Activated T-cell treated with anti-CD3 and anti-CD28 coated beads, Interleukin-2, amount 50 U/mL, for 24 hours (primary cell): ENCODE data around the gene TMEFF1.

Source experiments
- DNase-seq: peaks from one replicate; pipeline ENCODE4 v3.0.0-alpha.2; 2020
- H3K27ac Mint-ChIP-seq: 2 replicates; pipeline ENCODE4 v1.8.0; 2020; ENCODE audit warnings: mild to moderate bottlenecking, mixed read lengths
- H3K27me3 Mint-ChIP-seq: 2 replicates; pipeline ENCODE4 v1.8.0; 2020; ENCODE audit warnings: mixed read lengths
- H3K36me3 Mint-ChIP-seq: 2 replicates; pipeline ENCODE4 v1.8.0; 2020; ENCODE audit warnings: low read depth, mixed read lengths
- H3K4me1 Mint-ChIP-seq: 2 replicates; pipeline ENCODE4 v1.8.0; 2020; ENCODE audit warnings: low read depth, mixed read lengths
- H3K4me3 Mint-ChIP-seq: 2 replicates; pipeline ENCODE4 v1.8.0; 2020; ENCODE audit warnings: mild to moderate bottlenecking, moderate library complexity, mixed read lengths
- H3K9me3 Mint-ChIP-seq: 2 replicates; pipeline ENCODE4 v1.8.0; 2020; ENCODE audit warnings: mixed read lengths

TMEFF1 gene

DNA sequence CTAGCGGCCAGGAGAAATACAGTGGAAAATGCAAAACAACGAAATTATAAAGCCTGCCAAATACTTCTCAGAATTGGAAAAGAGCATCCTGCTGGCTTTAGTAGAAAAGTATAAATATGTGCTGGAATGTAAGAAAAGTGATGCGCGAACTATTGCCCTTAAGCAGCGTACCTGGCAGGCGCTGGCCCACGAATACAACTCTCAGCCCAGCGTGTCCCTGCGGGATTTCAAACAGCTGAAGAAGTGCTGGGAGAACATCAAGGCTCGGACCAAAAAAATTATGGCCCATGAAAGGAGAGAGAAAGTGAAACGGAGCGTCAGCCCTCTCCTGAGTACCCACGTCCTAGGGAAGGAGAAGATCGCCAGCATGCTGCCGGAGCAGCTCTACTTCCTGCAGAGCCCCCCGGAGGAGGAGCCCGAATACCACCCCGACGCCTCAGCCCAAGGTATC, 31.0 kb upstream of the TMEFF1 start:
- H3K27ac Mint-ChIP-seq: no peak overlapping the region
- H3K27me3 Mint-ChIP-seq: no peaks in the 10 kb centered on the region
- H3K36me3 Mint-ChIP-seq: peaks cover 41% of the 10 kb centered on the region
- DNase-seq: no peak
- no peaks in the 10 kb centered on the region for H3K9me3 Mint-ChIP-seq
- no peak overlapping the region for H3K4me3 Mint-ChIP-seq
- H3K4me1 Mint-ChIP-seq: no peaks in the 10 kb centered on the region

DNA sequence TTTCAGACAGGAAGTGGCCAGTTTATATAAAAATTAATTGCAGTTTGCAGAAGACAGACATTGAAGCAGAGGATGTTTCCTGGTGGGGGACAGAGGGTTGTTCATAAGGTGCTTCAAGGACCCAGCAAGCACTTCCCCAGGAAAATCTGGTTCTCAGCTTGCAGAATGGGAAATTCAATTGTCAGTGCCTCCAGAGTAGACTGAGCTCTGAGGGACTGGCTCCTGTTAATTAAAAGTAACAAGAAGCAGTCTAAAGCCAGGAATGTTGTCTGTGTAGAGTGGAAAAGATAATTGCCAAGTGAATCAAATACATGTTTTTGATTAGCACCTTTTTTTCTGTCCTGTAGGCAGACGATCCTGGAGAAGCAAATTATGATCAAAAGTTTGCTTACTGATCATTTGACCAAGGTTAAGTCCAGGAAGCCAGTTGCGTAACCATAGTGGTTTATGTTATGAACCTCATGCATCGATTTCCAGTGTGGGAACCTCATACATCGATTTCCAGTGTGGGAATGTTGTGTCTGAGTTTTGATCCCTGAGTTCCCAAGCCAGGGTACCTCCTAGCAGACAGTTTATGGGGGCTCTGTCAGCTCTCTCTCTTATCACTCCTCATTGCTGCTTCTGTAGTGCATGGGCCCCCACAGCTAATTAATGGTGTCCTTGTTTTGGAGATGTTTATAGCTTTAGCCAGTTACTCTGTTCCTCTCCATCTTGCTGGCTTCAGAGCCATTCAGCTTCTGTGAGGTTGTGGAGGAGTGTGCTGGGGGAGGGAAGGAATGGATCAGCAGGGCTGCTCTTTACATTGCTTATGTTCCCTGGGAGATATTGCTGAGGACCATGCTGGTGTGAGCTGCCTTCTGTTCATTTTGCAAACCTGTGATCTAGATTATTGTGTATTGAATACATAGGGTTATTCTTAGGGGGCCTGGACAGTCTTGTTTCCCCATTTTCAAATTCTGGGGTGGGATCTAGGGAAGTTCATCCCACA, 28.9 kb upstream of the TMEFF1 start:
- Mint-ChIP-seq H3K4me1 (peaks cover under 1% of the 10 kb centered on the region), H3K27me3 (no peaks in the 10 kb centered on the region), H3K9me3 (no peaks in the 10 kb centered on the region), H3K36me3 (peaks cover 50% of the 10 kb centered on the region), H3K4me3 (no peak overlapping the region), H3K27ac (no peak overlapping the region)
- no peak for DNase-seq

DNA sequence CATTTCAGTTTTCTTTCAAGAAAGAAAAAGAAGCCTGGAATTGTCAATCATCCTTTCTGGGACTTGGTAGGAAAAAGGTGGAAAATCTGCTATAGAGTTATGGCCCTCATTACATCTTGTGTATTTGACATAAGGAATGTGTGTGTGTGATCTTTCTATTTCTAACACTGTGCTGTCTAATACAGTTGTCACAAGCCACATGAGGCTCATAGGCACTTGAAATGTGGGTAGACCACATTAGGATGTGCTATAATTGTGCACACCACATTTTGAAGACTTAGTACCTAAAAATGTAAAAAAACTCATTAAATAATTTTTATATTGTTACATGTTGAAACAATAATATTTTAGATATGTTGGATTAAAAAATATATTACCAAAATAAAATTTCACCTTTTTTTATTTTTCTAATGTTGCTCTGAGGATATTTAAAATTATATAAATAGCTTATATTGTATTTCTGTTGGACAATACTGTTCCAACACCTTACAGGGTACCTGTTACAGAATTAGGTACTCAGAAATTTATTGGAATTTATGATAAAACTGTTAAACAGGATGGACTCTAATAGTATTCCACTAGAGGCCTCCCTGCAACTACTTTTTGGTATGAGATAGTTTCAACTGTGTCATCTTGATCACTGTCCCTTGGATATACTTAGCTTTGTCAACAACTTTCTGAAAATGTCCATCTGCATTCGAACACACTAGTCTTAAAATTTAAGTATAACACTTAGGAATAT, 27.6 kb upstream of the TMEFF1 start:
- H3K9me3 Mint-ChIP-seq: no peaks in the 10 kb centered on the region
- peaks cover 8% of the 10 kb centered on the region for H3K4me1 Mint-ChIP-seq
- no peak overlapping the region for H3K27ac Mint-ChIP-seq
- H3K4me3 Mint-ChIP-seq: no peak overlapping the region
- peaks cover 52% of the 10 kb centered on the region for H3K36me3 Mint-ChIP-seq
- no peaks in the 10 kb centered on the region for H3K27me3 Mint-ChIP-seq
- no peak for DNase-seq

DNA sequence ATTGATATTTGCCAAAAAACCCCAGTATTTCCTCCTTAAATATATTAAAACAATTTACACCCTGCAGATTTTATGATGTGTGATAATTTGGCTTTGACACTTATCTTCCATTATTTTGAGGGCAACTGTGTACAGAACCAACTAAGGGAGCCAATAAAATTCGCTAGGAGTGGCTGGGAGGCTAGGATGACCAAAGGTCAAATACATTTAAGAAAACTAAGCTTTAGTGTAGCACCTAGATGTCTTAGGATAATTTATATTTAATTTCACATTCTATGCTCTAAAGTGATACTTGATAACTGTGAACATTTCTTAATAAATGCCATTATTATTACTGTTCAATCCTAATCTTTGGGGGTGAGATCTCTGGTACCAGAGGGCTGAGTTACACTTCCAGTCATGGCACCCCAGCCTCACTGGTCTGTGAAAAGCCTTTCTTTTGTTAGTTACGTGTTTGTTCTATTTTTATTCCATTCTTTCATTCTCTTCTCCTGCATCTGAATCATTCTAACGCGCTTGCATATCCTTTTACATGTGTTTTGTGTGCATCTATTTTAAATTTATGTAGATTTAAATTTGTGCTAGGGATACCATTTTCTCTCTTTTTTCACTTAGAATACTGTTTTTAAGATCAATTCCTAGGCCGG, 26.9 kb upstream of the TMEFF1 start:
- Mint-ChIP-seq H3K27me3 (no peaks in the 10 kb centered on the region), H3K36me3 (peaks cover 59% of the 10 kb centered on the region), H3K9me3 (no peaks in the 10 kb centered on the region), H3K4me1 (peaks cover 8% of the 10 kb centered on the region), H3K27ac (no peak overlapping the region), H3K4me3 (no peak overlapping the region)
- DNase-seq: no peak

DNA sequence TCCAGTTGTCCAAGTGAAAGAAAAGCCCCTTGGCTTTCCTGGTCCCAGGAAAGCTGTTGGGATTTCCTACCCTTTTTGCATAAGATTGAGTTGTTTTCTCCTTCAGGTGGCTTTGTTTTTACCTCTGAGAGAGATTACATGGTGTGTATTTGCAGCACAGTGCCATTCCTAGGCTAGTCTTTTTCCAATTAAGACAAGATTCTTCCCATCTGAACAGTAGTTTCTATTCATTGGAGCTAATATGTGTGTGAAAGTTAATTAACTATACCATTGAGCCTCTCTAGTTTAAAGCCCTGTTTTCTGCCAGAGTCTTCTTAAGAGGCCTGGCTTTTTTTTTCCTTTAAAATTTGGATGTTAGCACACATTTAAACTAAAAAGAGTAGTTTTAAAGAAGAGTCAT, 25.9 kb upstream of the TMEFF1 start:
- H3K36me3 Mint-ChIP-seq: peaks cover 64% of the 10 kb centered on the region
- no peak overlapping the region for H3K4me3 Mint-ChIP-seq
- H3K27ac Mint-ChIP-seq: no peak overlapping the region
- H3K9me3 Mint-ChIP-seq: no peaks in the 10 kb centered on the region
- DNase-seq: no peak
- H3K27me3 Mint-ChIP-seq: no peaks in the 10 kb centered on the region
- H3K4me1 Mint-ChIP-seq: peaks cover 8% of the 10 kb centered on the region

DNA sequence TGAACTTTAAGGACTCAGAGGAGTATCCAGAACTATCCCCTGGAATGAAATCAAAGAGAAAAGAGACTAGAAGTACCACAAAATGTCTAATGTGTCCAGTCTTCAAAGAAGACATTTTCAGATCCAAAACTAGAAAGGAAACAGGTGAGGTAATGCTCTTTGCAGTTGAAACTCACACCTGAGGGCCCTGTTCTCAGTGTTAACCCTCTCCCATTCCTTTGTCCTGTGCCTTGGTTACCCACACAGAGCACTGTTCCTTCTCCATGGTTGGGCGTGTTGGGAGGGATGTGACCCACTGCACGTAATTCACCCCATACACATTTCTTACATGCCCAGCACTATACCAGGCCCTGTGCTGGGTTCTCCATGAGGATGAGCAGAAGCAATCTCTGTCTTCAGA, 24.7 kb upstream of the TMEFF1 start:
- peaks cover 70% of the 10 kb centered on the region for H3K36me3 Mint-ChIP-seq
- no peak for DNase-seq
- H3K27ac Mint-ChIP-seq: peak overlapping the region; percentile 27
- no peaks in the 10 kb centered on the region for H3K9me3 Mint-ChIP-seq
- H3K27me3 Mint-ChIP-seq: no peaks in the 10 kb centered on the region
- H3K4me3 Mint-ChIP-seq: no peak overlapping the region
- peaks cover 8% of the 10 kb centered on the region for H3K4me1 Mint-ChIP-seq

DNA sequence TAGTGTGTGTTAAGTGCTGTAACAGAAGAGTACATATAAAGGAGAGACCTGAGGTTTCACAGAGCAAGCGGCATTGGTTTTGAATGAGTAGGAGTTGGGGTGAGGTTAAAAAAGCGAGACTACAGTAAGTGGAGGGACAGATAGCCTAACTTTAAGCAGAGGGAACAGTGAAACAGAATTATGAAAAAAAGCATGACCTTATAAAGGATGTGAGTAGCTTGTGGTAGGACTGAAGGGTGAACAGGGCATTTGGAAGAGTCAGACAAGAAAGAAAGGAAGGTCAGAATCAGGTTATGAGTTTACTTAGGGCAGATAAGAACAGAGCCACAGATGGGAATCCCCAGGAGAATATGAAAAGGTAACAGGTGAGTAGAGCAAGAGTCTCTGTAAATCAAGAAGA, 23.5 kb upstream of the TMEFF1 start:
- H3K9me3 Mint-ChIP-seq: no peaks in the 10 kb centered on the region
- H3K36me3 Mint-ChIP-seq: peaks cover 69% of the 10 kb centered on the region
- no peak overlapping the region for H3K4me3 Mint-ChIP-seq
- no peak for DNase-seq
- peaks cover 8% of the 10 kb centered on the region for H3K4me1 Mint-ChIP-seq
- no peak overlapping the region for H3K27ac Mint-ChIP-seq
- no peaks in the 10 kb centered on the region for H3K27me3 Mint-ChIP-seq

DNA sequence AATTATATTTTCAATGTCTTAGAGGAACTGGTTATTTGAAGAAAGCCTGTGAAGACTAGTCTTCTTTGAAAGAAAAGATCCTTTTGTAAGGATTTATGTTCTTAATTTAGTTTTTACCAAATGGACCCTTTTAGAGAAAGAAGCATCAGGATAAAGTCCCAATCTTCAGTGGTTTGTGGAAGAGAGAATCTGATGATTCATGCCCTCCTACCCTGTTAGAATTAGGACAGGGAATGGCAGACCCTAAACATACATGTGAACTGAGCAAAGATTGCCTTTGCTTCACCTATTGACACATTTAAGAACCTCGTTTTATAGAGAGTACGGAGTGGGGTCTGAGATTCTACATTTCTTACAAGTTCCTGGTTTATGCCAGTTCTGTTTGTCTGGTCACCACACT, 20.1 kb upstream of the TMEFF1 start:
- H3K4me1 Mint-ChIP-seq: peaks cover 8% of the 10 kb centered on the region
- H3K36me3 Mint-ChIP-seq: peaks cover 48% of the 10 kb centered on the region
- H3K27ac Mint-ChIP-seq: no peak overlapping the region
- no peaks in the 10 kb centered on the region for H3K27me3 Mint-ChIP-seq
- no peak overlapping the region for H3K4me3 Mint-ChIP-seq
- H3K9me3 Mint-ChIP-seq: no peaks in the 10 kb centered on the region
- no peak for DNase-seq

DNA sequence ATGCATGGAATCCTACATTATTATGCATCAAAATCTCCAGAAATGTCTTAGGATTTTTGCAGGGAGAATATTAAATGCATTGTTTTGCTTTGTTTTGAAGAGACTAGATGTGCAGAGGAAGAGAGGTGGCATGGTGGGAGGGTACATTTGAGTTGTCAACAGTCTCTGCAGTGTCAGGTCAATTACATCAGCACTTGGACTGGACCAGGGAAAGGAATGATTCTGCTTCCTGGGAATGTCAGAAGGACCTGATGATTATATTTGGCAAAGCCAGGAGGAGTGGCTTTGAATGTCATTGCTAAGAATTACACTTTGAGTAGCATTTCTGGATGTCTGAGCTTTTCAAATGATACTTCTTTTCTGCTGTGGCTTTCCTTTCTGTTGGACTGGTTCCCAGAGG, 17.5 kb upstream of the TMEFF1 start:
- Mint-ChIP-seq H3K27me3 (no peaks in the 10 kb centered on the region), H3K27ac (no peak overlapping the region), H3K4me3 (no peak overlapping the region), H3K4me1 (no peaks in the 10 kb centered on the region), H3K9me3 (no peaks in the 10 kb centered on the region), H3K36me3 (peaks cover 38% of the 10 kb centered on the region)
- no peak for DNase-seq

DNA sequence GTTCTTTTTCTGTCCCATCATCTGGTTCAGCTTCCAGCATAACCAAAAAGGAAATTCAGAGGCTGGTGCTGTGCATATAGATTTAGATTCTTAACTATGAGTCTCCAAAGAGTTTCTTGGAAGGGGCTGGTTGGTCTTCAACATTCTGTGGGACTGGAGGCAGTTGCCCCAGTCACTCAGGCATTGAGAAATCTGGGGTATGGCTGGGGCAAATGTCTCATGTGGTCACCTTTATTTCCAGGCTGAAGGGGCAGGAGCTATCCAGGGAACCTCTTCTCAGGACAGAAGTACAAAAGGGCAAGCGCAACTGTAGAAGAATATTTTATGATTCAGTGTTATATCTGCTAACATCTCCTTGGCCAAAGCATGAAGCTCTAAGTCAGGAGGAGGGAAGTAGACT, 15.4 kb upstream of the TMEFF1 start:
- Mint-ChIP-seq H3K27ac (no peak overlapping the region), H3K27me3 (no peaks in the 10 kb centered on the region)

DNA sequence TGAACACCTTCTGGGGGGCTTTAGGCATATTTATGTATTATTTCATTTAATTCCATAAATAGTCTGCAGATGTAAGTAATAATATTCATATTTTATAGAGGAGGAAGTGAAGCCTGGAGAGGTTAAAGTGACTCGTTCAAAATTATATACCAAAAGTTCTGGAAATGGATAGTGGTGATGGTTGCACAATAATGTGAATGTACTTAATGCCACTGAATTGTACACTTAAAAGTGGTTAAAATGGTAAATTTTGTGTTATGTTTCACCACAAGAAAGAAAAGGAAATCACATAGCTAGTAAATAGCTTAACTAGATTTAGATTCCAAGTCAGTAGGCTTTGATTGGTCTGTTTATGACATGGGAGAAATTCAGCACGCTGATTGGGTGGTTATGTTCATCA, 13.0 kb upstream of the TMEFF1 start:
- Mint-ChIP-seq H3K4me1 (no peaks in the 10 kb centered on the region), H3K27me3 (no peaks in the 10 kb centered on the region), H3K9me3 (no peaks in the 10 kb centered on the region), H3K36me3 (no peaks in the 10 kb centered on the region), H3K27ac (no peak overlapping the region), H3K4me3 (no peak overlapping the region)
- DNase-seq: no peak

More for the DNA sequence above, 15.4 kb upstream of the TMEFF1 start:
- no peaks in the 10 kb centered on the region for H3K4me1 Mint-ChIP-seq
- no peak overlapping the region for H3K4me3 Mint-ChIP-seq
- no peak for DNase-seq
- peaks cover 18% of the 10 kb centered on the region for H3K36me3 Mint-ChIP-seq
- H3K9me3 Mint-ChIP-seq: no peaks in the 10 kb centered on the region

DNA sequence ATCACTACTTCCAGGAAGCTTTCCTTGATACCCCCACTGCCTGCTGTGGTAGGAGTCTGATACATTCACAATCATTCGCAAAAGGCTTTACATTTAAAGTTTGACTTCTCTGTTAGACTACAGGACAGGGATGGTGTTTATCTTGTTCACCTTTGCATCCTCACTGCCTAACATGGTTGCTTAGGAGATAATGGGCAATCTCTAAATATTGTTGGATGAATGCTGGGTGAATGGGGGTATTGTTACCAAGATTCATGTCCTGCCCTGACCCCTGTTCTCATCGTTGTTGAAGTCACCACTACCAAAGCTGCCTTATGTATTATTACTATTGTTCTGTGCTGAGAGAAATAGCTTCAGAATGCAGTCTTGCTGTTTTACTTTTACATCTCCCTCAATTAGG, 7.7 kb upstream of the TMEFF1 start:
- Mint-ChIP-seq H3K27ac (no peak overlapping the region), H3K4me3 (no peak overlapping the region), H3K27me3 (peaks cover 3% of the 10 kb centered on the region), H3K9me3 (no peaks in the 10 kb centered on the region), H3K36me3 (no peaks in the 10 kb centered on the region), H3K4me1 (no peaks in the 10 kb centered on the region)
- no peak for DNase-seq

DNA sequence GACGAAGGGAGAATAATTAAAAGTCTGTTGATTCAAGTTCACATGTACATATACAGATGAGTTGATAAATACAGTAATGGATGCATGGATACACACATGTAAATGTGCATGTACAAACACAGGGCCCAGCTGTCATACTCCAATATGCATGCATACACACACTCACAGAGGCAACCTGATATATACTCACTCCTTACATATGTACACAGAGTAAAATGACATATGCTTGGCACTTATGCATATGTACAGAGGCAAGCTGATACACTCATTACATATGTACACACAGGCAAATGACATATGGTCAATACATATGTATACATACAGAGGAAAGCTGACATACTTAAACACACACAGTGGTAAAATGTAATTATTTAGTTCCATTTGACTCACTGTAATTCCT, 7.2 kb upstream of the TMEFF1 start:
- no peaks in the 10 kb centered on the region for H3K9me3 Mint-ChIP-seq
- H3K4me1 Mint-ChIP-seq: no peaks in the 10 kb centered on the region
- no peak overlapping the region for H3K27ac Mint-ChIP-seq
- no peaks in the 10 kb centered on the region for H3K36me3 Mint-ChIP-seq
- no peak for DNase-seq
- H3K4me3 Mint-ChIP-seq: no peak overlapping the region
- peaks cover 3% of the 10 kb centered on the region for H3K27me3 Mint-ChIP-seq

DNA sequence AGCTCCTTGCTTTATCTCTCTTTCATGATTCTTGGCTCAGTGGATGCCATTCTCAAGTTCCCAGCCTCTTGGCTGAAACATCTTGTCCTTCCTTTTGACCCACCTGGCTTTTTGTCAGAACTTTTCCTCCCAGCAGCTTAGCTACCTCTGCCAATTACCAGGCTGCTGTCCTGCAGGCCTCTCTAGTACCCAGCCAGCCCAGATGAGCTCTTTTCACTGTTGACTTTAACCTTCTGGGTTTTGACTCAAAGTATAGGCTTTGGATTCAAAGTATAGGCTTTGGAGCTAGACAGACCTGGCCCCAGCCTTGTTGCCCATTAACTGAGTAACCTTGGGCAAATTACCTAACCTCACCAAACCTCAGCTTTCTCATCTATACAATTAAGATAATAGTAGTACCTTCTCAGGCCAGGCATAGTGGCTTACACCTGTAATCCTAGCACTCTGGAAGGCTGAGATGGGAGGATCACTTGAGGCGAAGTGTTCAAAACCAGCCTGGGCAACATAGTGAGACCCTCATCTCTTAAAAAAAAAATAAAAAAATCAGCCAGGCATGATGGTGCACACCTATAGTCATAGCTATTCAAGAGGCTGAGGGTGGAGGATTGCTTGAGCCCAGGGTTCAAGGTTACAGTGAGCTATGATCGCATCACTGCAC, 6.6 kb upstream of the TMEFF1 start:
- H3K27me3 Mint-ChIP-seq: peaks cover 3% of the 10 kb centered on the region
- H3K36me3 Mint-ChIP-seq: no peaks in the 10 kb centered on the region
- no peaks in the 10 kb centered on the region for H3K9me3 Mint-ChIP-seq
- no peaks in the 10 kb centered on the region for H3K4me1 Mint-ChIP-seq
- H3K27ac Mint-ChIP-seq: no peak overlapping the region
- no peak overlapping the region for H3K4me3 Mint-ChIP-seq
- DNase-seq: no peak
